Testis (tissue), 2 donors: ENCODE measurements around the gene FBXO8.
"Not testable (repeated sequence)": the region's sequence is repeated elsewhere in the genome, so short reads cannot be mapped to it uniquely, and the experiment has no call there.

Experiments used
- CTCF ChIP-seq, 3 experiments: fragments of 450-650 bp in 2 of 3; fragments of 200-600 bp in 1 of 3; sonication (generic) in 1 of 3; IDR thresholded peaks; one replicate each; pipeline ENCODE4 v1.5.1; 2016 to 2019; ENCODE audit warnings: antibody characterized with exemption in 3 of 3, mild to moderate bottlenecking in 2 of 3, moderate library complexity in 1 of 3
- POLR2A ChIP-seq: fragments of 450-650 bp; IDR thresholded peaks from one replicate; pipeline ENCODE4 v1.6.1; 2017; ENCODE audit warnings: antibody characterized with exemption, mild to moderate bottlenecking, moderate library complexity

- TF ChIP-seq CTCF (IDR thresholded peaks at IDR 0.05); POLR2A: not testable (repeated sequence)
Observed at GRCh38 chr4:174295142-174295541, 11.7 kb upstream of the FBXO8 start.
